GM12873 (cell line): ENCODE measurements around the gene ZNF184.

Experiments
- TF ChIP-seq, protein P1 (sequence below): IDR thresholded peaks from 2 replicates; pipeline ENCODE4 v1.5.1; 2012; ENCODE audit warnings: low read depth, mild to moderate bottlenecking, moderate library complexity, low read length, control low read depth; ENCODE audit not compliant: insufficient read depth; ENCODE audit errors: missing control alignments

The ZNF184 gene

DNA sequence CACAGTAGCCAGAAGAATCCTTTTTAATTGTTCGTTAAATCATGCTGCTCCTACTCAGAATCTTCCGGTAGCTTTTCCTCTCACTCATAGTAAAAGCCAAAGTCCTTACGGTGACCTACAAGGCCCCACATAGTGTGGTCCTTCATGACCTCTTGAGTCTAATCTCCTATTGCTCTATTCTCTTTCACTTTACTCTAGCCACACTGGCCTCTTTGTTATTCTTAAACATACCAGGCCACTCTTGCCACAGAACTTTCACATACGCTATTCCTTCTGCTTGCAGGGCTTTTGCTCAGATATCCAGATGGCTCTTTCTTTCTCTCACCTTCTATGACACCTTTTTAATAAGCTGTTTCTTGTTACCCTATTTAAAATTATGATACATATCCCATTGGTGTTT is 58.6 kb downstream of the ZNF184 start:
- TF ChIP-seq, protein P1, sequence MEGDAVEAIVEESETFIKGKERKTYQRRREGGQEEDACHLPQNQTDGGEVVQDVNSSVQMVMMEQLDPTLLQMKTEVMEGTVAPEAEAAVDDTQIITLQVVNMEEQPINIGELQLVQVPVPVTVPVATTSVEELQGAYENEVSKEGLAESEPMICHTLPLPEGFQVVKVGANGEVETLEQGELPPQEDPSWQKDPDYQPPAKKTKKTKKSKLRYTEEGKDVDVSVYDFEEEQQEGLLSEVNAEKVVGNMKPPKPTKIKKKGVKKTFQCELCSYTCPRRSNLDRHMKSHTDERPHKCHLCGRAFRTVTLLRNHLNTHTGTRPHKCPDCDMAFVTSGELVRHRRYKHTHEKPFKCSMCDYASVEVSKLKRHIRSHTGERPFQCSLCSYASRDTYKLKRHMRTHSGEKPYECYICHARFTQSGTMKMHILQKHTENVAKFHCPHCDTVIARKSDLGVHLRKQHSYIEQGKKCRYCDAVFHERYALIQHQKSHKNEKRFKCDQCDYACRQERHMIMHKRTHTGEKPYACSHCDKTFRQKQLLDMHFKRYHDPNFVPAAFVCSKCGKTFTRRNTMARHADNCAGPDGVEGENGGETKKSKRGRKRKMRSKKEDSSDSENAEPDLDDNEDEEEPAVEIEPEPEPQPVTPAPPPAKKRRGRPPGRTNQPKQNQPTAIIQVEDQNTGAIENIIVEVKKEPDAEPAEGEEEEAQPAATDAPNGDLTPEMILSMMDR = no peak

DNA sequence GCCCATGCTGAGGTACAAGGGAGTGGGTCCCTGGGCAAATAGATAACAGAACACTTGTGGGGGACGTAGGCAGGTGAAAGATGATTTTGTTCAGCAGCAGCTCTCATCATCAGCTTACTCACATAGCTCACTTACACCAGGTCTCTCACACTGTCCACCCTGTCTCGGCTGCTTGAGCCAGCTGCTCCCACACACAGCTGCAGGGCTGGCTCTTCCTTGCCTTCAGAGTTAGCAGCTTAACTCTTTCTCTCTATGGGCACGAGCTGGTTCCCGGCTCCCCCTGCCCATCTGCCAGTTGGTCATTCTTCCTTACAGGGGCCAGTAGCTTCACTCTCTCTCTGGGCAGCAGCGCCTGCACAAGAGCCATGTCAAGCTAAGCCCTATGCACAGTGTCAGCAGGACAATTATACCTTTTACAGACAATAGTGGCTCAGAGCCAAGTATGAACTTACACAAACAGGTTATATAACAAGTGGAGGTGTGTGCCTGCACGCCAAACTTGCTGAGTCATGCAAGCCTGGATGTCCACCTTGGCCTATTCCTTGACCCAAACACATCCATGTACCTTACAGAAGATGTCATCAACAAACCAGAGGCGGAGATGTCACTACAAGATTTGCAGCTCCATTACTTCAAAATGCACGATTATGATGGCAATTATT is 65.6 kb downstream of the ZNF184 start:
- TF ChIP-seq, protein P1 = no peak

DNA sequence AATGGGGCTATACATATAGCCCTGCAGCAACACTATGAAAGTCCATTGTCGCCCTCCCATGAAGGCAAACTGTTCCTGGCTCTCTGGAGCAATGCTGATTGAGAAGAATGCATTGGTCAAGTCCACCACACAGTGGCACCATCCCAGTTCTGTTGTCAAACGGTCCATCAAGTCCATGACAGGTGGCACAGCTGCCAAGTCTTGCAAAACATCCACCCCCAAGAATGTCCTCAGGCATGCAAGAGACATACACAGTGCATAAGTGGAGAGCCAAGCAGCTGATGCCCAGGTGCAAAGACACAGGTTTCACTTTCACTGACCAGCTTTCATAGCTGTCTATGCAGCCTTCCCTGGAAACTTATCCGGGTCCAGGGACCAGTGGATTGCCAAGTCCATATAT is 66.8 kb downstream of the ZNF184 start:
- TF ChIP-seq, protein P1 = no peak

DNA sequence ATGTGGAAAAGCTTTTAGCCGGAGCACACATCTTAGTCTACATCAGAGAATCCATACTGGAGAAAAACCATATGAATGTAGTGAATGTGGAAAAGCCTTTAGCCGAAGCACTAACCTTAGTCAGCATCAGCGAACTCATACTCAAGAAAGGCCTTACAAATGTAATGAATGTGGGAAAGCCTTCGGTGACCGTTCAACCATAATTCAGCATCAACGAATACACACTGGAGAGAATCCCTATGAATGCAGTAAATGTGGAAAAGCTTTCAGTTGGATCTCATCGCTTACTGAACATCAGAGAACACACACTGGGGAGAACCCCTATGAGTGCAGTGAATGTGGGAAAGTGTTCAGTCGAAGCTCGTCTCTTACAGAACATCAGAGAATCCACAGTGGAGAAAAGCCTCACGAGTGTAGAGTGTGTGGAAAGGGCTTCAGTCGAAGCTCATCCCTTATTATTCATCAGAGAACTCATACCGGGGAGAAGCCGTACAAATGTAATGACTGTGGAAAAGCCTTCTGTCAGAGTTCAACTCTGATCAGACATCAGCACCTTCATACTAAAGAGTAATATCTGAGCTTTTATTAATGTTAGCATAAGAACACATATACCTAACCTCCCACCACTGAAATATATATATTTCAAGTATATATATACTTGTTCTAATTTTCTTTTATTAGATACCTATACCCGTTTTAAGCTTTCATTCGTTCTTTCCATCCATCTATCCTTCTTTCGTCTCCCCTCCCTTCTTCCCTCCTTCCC is 71.8 kb downstream of the ZNF184 start:
- TF ChIP-seq, protein P1 = no peak
